MM.1S (cell line): ENCODE results near the gene TWIST1.

Experiments
- DNase-seq: peaks from one replicate; pipeline ENCODE4 v3.0.0-alpha.2; 2015
- H2AFZ ChIP-seq: fragments of 300-600 bp; sonication (generic); 2 replicates; pipeline ENCODE4 v1.6.0; 2016; ENCODE audit warnings: antibody characterized with exemption, low read length
- H3F3A ChIP-seq: fragments of 300-600 bp; sonication (generic); 2 replicates; pipeline ENCODE4 v1.6.1; 2016; ENCODE audit warnings: mild to moderate bottlenecking, antibody characterized with exemption, low read length, moderate library complexity, mixed read lengths; ENCODE audit not compliant: insufficient read depth
- H3K27ac ChIP-seq: fragments of 300-600 bp; sonication (generic); 2 replicates; pipeline ENCODE4 v1.5.1; 2016; ENCODE audit warnings: mild to moderate bottlenecking, low read length
- H3K27me3 ChIP-seq: fragments of 300-600 bp; sonication (generic); replicated peaks from 2 replicates; pipeline ENCODE4 v1.6.0; 2016; ENCODE audit warnings: low read length; ENCODE audit not compliant: insufficient read depth
- H3K36me3 ChIP-seq: fragments of 300-600 bp; sonication (generic); replicated peaks from 2 replicates; pipeline ENCODE4 v1.6.1; 2016; ENCODE audit warnings: mild to moderate bottlenecking, low read length, mixed read lengths; ENCODE audit not compliant: insufficient read depth
- H3K4me1 ChIP-seq: fragments of 300-600 bp; sonication (generic); 2 replicates; pipeline ENCODE4 v1.6.1; 2016; ENCODE audit warnings: low read length, mixed read lengths
- H3K4me2 ChIP-seq: fragments of 300-600 bp; sonication (generic); 2 replicates; pipeline ENCODE4 v1.6.0; 2016; ENCODE audit warnings: low read depth, low read length
- H3K4me3 ChIP-seq: fragments of 300-600 bp; sonication (generic); 2 replicates; pipeline ENCODE4 v1.5.1; 2016; ENCODE audit warnings: low read length, mixed read lengths
- H3K79me2 ChIP-seq: fragments of 300-600 bp; sonication (generic); 2 replicates; pipeline ENCODE4 v1.6.1; 2016; ENCODE audit warnings: mixed run types, low read length, mixed read lengths
- H3K9ac ChIP-seq: fragments of 300-600 bp; sonication (generic); 2 replicates; pipeline ENCODE4 v1.6.1; 2016; ENCODE audit warnings: low read length, mixed read lengths
- H3K9me2 ChIP-seq: fragments of 300-600 bp; sonication (generic); replicated peaks from 2 replicates; pipeline ENCODE4 v1.6.1; 2016; ENCODE audit warnings: mild to moderate bottlenecking, low read length, mixed read lengths; ENCODE audit not compliant: insufficient read depth
- H3K9me3 ChIP-seq: fragments of 300-600 bp; sonication (generic); replicated peaks from 2 replicates; pipeline ENCODE4 v1.6.1; 2016; ENCODE audit warnings: mild to moderate bottlenecking, low read length, mixed read lengths; ENCODE audit not compliant: insufficient read depth
- H4K20me1 ChIP-seq: fragments of 300-600 bp; sonication (generic); 2 replicates; pipeline ENCODE4 v1.6.1; 2016; ENCODE audit warnings: mild to moderate bottlenecking, low read length, moderate library complexity, mixed read lengths; ENCODE audit not compliant: insufficient read depth
- EZH2 ChIP-seq: fragments of 300-600 bp; sonication (generic); optimal IDR thresholded peaks from 2 replicates; pipeline ENCODE3; 2017; ENCODE audit warnings: low read depth, mild to moderate bottlenecking, antibody characterized with exemption, low read length, mixed read lengths
- EZH2phosphoT487 ChIP-seq: fragments of 300-600 bp; sonication (generic); IDR thresholded peaks from 2 replicates; pipeline ENCODE4 v1.6.1; 2018; ENCODE audit warnings: antibody characterized with exemption, low read length
- TF ChIP-seq, protein P1 (sequence below): fragments of 300-600 bp; sonication (generic); IDR thresholded peaks from 2 replicates; pipeline ENCODE4 v1.5.1; 2016; ENCODE audit warnings: antibody characterized with exemption, low read length, mixed read lengths

Gene TWIST1

DNA sequence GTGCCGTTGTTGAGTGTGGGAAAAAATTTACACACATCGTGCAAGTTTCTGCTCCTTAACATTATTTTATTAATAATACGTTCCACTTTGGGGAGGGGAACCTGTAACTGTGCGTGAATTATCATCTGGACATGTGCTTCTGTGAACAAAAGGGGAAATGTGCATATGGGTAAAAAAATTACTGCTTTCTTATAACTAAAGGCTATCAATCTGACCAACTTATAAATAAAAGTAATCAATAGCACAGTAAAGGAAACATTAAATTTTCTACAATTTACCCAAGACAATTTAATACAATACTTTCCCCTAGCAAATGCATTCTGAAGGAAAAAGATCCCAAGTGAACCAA, 4.5 kb downstream of the TWIST1 start:
- H4K20me1 ChIP-seq: no peaks in the 10 kb centered on the region
- H3K27ac ChIP-seq: no peak overlapping the region
- no peaks in the 10 kb centered on the region for H3K36me3 ChIP-seq
- H3K9ac ChIP-seq: no peak overlapping the region
- no peaks in the 10 kb centered on the region for H3K27me3 ChIP-seq
- no peak overlapping the region for H3K4me2 ChIP-seq
- no peak overlapping the region for H3K4me3 ChIP-seq
- no peaks in the 10 kb centered on the region for H3K9me3 ChIP-seq
- TF ChIP-seq EZH2 (no peak), EZH2phosphoT487 (no peak)
- TF ChIP-seq, protein P1, sequence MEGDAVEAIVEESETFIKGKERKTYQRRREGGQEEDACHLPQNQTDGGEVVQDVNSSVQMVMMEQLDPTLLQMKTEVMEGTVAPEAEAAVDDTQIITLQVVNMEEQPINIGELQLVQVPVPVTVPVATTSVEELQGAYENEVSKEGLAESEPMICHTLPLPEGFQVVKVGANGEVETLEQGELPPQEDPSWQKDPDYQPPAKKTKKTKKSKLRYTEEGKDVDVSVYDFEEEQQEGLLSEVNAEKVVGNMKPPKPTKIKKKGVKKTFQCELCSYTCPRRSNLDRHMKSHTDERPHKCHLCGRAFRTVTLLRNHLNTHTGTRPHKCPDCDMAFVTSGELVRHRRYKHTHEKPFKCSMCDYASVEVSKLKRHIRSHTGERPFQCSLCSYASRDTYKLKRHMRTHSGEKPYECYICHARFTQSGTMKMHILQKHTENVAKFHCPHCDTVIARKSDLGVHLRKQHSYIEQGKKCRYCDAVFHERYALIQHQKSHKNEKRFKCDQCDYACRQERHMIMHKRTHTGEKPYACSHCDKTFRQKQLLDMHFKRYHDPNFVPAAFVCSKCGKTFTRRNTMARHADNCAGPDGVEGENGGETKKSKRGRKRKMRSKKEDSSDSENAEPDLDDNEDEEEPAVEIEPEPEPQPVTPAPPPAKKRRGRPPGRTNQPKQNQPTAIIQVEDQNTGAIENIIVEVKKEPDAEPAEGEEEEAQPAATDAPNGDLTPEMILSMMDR: no peak
- 0 out of 2 replicates have a peak, but pooled peaks cover 4% of the 10 kb centered on the region for H3K4me1 ChIP-seq
- no peak for DNase-seq
- H3K9me2 ChIP-seq: no peaks in the 10 kb centered on the region
- H3K79me2 ChIP-seq: no peaks in the 10 kb centered on the region
- no peaks in the 10 kb centered on the region for H3F3A ChIP-seq
- H2AFZ ChIP-seq: no peak overlapping the region

DNA sequence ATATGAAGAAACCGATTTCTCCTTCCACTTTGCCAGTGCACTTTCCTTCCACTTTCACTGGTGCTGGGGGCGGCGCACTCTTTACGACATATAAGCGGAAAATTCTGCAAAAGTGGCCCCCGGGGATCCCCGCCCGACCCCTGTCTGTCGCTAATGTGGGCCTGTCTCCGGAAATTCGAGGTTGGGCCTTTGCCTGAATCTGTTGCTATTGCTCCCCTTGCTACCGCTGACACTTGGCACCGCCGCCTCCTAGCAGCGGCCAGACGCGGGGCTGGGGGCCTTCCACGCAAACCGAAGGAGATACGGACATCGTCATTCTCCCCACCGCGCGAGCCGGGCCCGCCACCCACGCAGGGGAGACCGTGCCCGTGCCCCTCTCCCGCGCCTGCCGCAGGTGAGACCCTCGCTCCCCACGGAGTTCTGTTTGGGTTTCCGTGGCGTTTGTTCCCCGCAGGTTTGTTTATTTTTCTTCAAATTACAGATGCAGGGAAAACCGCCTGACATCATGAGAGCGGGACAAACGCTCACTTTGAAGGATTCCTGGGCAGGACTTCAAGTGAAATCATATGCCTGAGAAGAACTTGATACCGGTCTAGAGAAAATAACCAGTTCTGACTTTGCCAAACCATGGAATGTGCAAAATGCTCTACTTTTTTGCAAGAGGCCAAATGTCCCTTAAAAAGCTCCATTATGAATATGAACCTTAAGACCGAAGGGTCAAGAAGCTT, 5.0 kb downstream of the TWIST1 start:
- 0 out of 2 replicates have a peak, but pooled peaks cover 7% of the 10 kb centered on the region for H3K4me1 ChIP-seq
- no peaks in the 10 kb centered on the region for H3K9me2 ChIP-seq
- H2AFZ ChIP-seq: no peak overlapping the region
- H3K36me3 ChIP-seq: no peaks in the 10 kb centered on the region
- no peaks in the 10 kb centered on the region for H3K79me2 ChIP-seq
- TF ChIP-seq, protein P1: no peak
- no peak for TF ChIP-seq EZH2
- no peak for TF ChIP-seq EZH2phosphoT487
- no peaks in the 10 kb centered on the region for H3K9me3 ChIP-seq
- no peak overlapping the region for H3K27ac ChIP-seq
- no peak for DNase-seq
- no peak overlapping the region for H3K9ac ChIP-seq
- H3K4me2 ChIP-seq: no peak overlapping the region
- no peak overlapping the region for H3K4me3 ChIP-seq
- no peaks in the 10 kb centered on the region for H3F3A ChIP-seq
- no peaks in the 10 kb centered on the region; the same call in 1 of the 2 replicates for H3K27me3 ChIP-seq
- no peaks in the 10 kb centered on the region for H4K20me1 ChIP-seq

DNA sequence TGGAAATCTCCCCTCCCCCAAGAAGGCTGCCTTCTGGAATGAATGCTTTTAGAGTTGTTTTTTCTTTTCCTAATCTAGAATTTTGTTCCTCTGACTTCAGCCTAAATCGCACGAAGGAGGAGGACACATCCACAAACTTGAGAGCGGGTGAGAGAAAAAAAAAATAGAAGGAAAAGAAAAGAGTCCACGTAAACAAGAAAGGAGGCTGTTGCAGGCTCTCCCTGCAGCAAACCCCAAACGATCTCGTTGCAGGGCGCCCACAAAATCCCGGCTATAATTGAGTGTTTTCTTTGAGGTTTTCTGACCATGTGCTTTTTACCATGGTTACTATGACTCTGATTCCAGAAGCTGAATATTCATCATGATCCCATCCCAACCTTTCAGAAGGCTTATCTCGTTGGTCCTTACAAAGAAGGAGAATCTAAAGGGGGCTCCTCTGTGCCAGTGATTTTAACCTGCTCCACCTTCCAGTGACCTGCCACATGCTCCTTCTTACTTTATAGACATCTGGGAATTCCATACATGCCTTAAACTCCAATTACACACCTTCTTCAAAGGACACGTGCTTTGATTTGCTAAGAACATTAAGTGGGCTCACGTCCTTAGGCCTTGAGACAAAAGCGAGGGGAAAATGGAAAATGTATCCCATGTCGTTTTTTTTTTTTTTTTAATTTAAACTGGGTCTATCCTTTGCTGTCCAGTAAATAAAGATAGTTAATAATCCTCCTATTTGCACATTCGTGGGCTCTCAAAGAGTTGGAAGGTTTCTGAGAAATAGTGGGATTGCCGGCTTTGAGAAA, 5.8 kb downstream of the TWIST1 start:
- Histone ChIP-seq H3K27ac (no peak overlapping the region), H3K4me3 (no peak overlapping the region), H3K9me3 (no peaks in the 10 kb centered on the region), H3K36me3 (no peaks in the 10 kb centered on the region), H2AFZ (no peak overlapping the region), H3K4me1 (0 out of 2 replicates have a peak, but pooled peaks cover 7% of the 10 kb centered on the region), H3K9me2 (no peaks in the 10 kb centered on the region), H3K27me3 (no peaks in the 10 kb centered on the region; the same call in 1 of the 2 replicates), H3K9ac (no peak overlapping the region), H3F3A (no peaks in the 10 kb centered on the region), H4K20me1 (no peaks in the 10 kb centered on the region), H3K79me2 (no peaks in the 10 kb centered on the region), H3K4me2 (no peak overlapping the region)
- no peak for DNase-seq
- TF ChIP-seq EZH2phosphoT487 (no peak), EZH2 (no peak)
- TF ChIP-seq, protein P1: no peak
